ENCODE results near the gene PTCD1. TPM values are rescaled to one million over a fixed set of nuclear protein-coding genes. Genes with fewer than 3 reads are reported as not detected.
A peak's percentile ranks its signal among the peaks of the same experiment; 100 is the strongest.
"Not testable (repeated sequence)": the region's sequence is repeated elsewhere in the genome, so short reads cannot be mapped to it uniquely, and the experiment has no call there.

Gene PTCD1
- total RNA-seq, 2 experiments from 2014 or later: 5.8 to 8.9 TPM

DNA sequence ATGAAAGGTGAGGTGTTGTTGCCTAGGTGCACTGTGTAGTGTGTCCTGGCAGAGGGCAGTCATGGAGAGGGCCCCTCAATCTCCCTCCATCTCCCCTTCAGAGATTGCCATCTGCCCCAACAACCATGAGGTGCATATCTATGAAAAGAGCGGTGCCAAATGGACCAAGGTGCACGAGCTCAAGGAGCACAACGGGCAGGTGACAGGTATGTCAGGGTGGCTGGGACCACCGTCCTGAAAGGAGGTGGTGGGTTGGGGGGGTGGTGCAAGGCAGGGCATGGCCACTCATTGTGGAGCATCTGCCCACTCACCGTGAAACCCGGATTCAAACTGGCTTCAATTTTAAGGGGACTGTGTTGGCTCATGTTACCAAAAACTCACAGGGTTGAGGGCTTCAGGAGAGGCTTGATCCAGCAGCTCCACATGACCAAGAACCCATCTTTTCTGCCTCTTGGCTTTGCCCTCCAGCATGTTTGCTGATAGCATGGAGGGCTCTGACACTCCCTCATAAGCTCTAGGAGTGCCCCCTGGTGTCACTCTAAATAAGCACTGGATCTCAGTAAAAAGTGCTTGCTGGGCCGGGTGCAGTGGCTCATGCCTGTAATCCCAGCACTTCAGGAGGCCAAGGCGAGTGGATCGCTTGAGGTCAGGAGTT lies 51.9 kb downstream of the PTCD1 start:
- no peak overlapping the region for H3K4me3 Mint-ChIP-seq
- ATAC-seq: peak; percentile 79
- peak; percentile 66 for DNase-seq
- H3K9me3 Mint-ChIP-seq (ENCODE audit: low read depth): no peaks in the 10 kb centered on the region
- peak overlapping the region; percentile 43 for H3K27ac Mint-ChIP-seq
- peaks cover 42% of the 10 kb centered on the region for H3K36me3 Mint-ChIP-seq
- CTCF ChIA-PET: interaction anchor here (0.9 to 2.1 kb wide), 8 partner anchors 9 to 695 kb away, joined by 3 to 10 read pairs (median 3); partner anchors contain the start of genes BUD31, PDAP1 and ZKSCAN5
- no peaks in the 10 kb centered on the region for H3K27me3 Mint-ChIP-seq
- peaks cover 29% of the 10 kb centered on the region for H3K4me1 Mint-ChIP-seq

DNA sequence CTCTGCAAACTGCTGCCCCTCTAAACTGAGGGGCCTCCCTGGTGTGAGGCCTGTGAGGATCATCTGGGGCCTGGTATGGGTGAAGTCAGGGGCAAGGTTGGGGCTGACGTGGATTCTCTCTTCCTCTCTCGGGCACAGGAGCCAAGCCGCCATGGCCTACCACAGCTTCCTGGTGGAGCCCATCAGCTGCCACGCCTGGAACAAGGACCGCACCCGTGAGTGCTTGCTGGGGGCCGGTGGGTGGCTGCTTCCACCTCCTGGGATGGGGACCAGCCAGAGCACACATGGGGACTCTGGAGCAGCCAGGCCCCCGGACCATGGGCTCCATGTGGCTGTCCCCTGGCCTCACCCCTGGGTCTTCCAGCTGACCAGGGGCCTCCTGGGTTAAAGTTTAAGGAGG lies 53.0 kb downstream of the PTCD1 start:
- CTCF ChIA-PET: interaction anchor here (1.1 to 2.1 kb wide), 2 partner anchors 20 to 119 kb away, joined by 3 to 10 read pairs; partner anchors contain the start of gene ZKSCAN5

DNA sequence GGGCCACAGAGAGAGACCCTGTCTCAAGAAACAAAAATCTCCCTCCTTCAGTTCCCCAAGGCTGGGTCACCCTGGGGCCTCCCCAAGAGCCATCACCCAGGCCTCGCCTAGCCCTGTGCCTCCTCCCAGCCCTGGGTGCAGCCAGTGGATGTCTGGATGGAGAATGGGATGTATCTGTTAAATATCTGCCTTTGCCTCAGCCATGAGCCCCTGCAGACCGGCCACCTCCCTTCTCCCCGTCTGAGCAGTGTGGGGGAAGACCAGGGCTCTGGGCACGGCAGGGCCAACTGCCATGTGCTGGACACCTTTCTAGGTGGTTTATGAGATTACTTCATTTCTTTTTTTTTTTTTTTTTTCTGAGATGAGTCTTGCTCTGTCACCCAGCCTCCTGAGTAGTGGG lies 54.1 kb downstream of the PTCD1 start:
- Mint-ChIP-seq H3K27ac (peak overlapping the region; percentile 69), H3K4me3 (no peak overlapping the region), H3K9me3 (ENCODE audit: low read depth) (no peaks in the 10 kb centered on the region), H3K4me1 (peaks cover 40% of the 10 kb centered on the region), H3K36me3 (peaks cover 43% of the 10 kb centered on the region), H3K27me3 (no peaks in the 10 kb centered on the region)
- DNase-seq (no peak), ATAC-seq (no peak)
- CTCF ChIA-PET: no interaction called here

More for the DNA sequence above, 53.0 kb downstream of the PTCD1 start:
- ATAC-seq: no peak
- DNase-seq: no peak
- peaks cover 40% of the 10 kb centered on the region for H3K36me3 Mint-ChIP-seq
- no peaks in the 10 kb centered on the region for H3K9me3 Mint-ChIP-seq (ENCODE audit: low read depth)
- H3K27ac Mint-ChIP-seq: peak overlapping the region; percentile 28
- peaks cover 32% of the 10 kb centered on the region for H3K4me1 Mint-ChIP-seq
- no peaks in the 10 kb centered on the region for H3K27me3 Mint-ChIP-seq
- H3K4me3 Mint-ChIP-seq: no peak overlapping the region

DNA sequence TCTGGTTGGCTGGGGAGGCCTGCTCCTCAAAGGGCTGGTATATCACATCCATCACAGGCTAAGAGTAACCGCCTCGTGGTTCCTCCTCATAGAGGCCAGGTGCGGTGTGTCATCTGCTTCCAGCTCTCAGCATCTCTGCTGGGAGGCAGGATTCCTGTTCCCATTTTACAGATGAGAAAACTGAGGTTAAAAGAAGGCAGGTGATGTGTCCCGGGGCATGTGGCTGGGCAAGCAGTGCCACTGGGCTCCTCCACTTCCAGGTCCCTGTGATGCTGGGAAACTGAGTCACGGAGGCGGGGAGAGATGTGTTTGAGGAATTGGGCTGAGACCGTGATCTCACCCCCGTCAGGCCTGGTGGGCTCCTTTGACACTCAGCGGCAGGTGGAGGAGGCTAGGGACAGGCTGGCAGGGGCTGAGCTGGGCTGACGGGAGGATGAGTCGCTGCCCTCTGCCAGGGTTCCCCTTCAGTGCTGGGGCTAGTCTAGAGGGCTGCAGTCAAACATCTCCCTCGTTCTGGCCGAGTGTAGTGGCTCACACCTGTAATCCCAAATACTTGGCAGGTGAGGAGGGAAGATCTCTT lies 54.7 kb downstream of the PTCD1 start:
- H3K27me3 Mint-ChIP-seq: no peaks in the 10 kb centered on the region
- H3K4me3 Mint-ChIP-seq: no peak overlapping the region
- peaks cover 46% of the 10 kb centered on the region for H3K4me1 Mint-ChIP-seq
- peaks cover 43% of the 10 kb centered on the region for H3K36me3 Mint-ChIP-seq
- H3K9me3 Mint-ChIP-seq (ENCODE audit: low read depth): no peaks in the 10 kb centered on the region
- ATAC-seq (no peak), DNase-seq (no peak)
- peak overlapping the region; percentile 69 for H3K27ac Mint-ChIP-seq
- CTCF ChIA-PET: interaction anchor here (1.1 kb wide), 1 partner anchor 15 kb away, joined by 4 read pairs; no protein-coding TSS in a partner anchor

DNA sequence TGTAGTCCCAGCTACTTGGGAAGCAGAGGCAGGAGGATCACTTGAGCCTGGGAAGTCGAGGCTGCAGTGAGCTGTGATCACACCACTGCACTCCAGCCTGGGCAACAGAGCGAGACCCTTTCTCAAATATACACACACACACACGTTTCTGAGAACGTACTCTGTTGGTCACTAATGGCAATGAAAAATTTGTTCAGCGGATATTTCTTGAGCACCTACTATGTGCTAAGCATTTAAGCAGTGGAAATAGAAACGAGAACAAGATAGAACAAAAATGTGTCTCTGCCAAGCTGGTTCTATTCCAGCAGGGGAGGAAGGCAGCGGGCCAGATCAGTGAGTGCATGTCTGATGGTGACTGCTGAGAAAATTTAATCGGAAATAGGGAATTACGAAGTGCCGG lies 55.4 kb downstream of the PTCD1 start:
- Mint-ChIP-seq H3K27ac (peak overlapping the region; percentile 69), H3K4me1 (peaks cover 50% of the 10 kb centered on the region), H3K9me3 (ENCODE audit: low read depth) (no peaks in the 10 kb centered on the region), H3K36me3 (peaks cover 40% of the 10 kb centered on the region), H3K27me3 (no peaks in the 10 kb centered on the region), H3K4me3 (no peak overlapping the region)
- DNase-seq: no peak
- ATAC-seq: no peak
- CTCF ChIA-PET: interaction anchor here (1.1 to 1.2 kb wide), 2 partner anchors 15 to 24 kb away, joined by 3 to 4 read pairs; no protein-coding TSS in a partner anchor

DNA sequence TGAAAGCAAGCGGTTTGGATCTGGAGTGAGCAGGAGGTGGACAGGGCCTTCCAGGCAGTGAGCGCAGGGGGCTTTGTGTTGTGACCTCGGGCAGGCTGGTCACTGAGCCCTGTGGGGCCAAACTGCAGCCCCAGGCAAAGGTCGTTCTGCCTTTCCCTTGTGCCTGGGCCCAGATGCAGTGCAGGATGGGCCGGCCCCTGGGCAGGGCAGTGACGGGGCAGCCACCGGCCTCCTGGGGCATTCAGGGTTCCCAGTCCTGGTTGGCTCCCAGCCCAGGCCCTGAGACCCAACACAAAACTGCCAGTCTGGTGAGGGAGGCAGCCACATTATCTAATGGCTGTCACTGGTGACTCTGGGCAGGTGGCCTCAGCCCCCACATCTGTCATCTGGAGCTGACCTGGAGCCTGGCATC lies 56.9 kb downstream of the PTCD1 start:
- CTCF ChIA-PET: interaction anchor here (1.0 kb wide), 1 partner anchor 13 kb away, joined by 3 read pairs; no protein-coding TSS in a partner anchor
- peak overlapping the region; percentile 97 for H3K27ac Mint-ChIP-seq
- ATAC-seq: no peak

DNA sequence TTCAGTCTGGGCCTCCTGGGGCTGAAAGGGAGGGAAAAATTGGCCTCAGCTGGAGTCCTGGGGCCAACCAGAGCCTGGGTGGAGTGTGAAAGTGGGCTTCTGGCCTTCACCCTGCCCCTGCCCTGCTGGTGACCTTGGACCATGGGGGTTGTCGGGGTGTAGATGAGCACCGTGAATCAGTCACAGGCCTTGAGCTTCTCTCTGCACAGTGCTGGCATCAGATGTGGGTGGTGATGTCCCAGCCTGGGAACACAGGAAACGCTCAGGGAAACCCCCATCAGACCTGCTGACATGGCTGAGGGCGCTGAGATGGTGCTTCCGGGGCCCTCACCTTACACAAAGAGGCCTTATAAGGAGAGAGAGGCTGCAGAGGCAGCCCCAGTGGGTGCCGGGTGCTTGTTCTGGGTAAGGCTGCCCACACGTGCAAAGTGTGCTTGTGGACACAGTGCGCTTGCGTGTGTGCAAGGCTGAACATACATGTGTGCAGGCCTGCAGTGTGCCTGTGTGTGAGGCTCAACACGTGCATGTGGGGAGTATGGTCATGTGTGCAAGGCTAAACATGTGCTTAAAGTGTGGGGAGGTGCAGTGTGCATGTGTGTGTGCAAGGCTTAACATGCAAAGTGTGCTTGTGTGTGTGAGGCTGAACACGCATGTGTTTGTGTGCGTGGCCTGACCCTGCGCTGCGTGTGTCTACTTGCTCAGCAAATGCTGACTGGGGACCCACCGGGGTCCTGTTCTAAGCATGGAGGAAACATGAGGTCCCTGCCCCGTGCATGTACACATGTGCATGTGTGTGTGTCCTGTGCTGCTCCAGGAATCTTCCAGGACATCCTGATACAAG lies 57.6 kb downstream of the PTCD1 start:
- peak overlapping the region; percentile 76 for H3K4me3 Mint-ChIP-seq
- peaks cover 37% of the 10 kb centered on the region for H3K36me3 Mint-ChIP-seq
- ATAC-seq: peak; percentile 90
- peak; percentile 96 for DNase-seq
- CTCF ChIA-PET: interaction anchor here (0.6 to 1.0 kb wide), 3 partner anchors 12 to 27 kb away, joined by 3 to 6 read pairs (median 3); partner anchors contain the start of genes BUD31 and PDAP1
- peaks cover 64% of the 10 kb centered on the region for H3K4me1 Mint-ChIP-seq
- no peaks in the 10 kb centered on the region for H3K9me3 Mint-ChIP-seq (ENCODE audit: low read depth)
- no peaks in the 10 kb centered on the region for H3K27me3 Mint-ChIP-seq
- peak overlapping the region; percentile 97 for H3K27ac Mint-ChIP-seq

More for the DNA sequence above, 56.9 kb downstream of the PTCD1 start:
- no peak for DNase-seq
- Mint-ChIP-seq H3K36me3 (peaks cover 40% of the 10 kb centered on the region), H3K9me3 (ENCODE audit: low read depth) (no peaks in the 10 kb centered on the region), H3K4me3 (peak overlapping the region; percentile 76), H3K27me3 (no peaks in the 10 kb centered on the region), H3K4me1 (peaks cover 59% of the 10 kb centered on the region)

DNA sequence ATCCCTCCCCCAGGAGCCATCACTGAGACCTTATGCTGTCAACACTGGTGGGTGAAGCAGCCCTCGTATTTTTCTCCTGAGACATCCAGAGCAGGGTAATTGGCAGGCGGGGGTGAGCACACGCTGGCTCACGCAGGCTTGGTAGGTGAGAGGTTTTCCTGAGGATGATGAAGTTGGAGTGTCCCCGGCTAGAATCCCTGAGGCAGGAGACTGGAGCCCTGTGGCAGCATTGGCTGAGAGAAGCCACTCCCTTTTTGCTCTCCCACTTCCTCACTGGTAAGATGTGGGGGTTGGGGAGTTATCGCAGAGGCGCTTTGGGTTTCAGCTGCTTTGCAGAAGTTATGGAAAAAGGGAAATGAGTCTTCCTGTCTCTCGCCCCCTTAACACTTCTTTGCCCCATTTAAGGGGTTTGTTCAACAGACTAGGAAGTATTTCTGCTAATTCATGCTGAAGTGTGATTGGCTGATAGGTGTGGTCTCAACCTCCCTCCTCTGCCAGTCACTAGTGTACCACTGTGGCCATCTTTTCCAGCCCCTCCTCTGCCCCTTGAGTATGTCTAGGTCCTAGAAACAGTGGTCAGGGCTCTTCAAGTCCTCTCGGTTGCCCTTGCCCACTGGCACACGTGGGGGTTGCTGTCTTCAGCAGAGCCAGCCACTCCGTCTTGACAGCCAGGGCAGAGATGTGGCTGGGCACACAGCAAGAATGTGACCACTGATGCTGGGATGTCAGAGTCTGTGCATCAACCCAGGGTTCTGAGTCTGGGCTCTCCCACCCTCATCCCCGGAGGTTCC lies 58.4 kb downstream of the PTCD1 start:
- no peaks in the 10 kb centered on the region for H3K9me3 Mint-ChIP-seq (ENCODE audit: low read depth)

DNA sequence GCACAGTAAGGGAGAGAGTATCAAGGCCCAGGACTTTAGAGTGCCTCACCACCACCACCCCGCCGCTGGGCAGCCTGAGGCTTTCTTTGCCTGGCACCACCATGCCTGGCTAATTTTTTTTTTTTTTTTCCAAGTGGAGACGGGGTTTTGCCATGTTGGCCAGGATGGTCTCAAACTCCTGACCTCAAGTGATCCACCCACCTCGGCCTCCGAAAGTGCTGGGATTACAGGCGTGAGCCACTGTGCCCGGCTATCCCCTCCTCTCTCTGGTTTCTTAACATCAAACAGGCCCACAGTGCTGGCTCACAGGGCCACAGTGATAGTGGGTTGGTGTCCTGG lies 58.9 kb downstream of the PTCD1 start:
- not testable (repeated sequence) for H3K9me3 Mint-ChIP-seq (ENCODE audit: low read depth); ATAC-seq; DNase-seq; H3K27me3 Mint-ChIP-seq
- Mint-ChIP-seq H3K4me1 (peaks cover 61% of the 10 kb centered on the region), H3K4me3 (peak overlapping the region; percentile 76), H3K36me3 (peaks cover 35% of the 10 kb centered on the region), H3K27ac (peak overlapping the region; percentile 97)
- CTCF ChIA-PET: interaction anchor here (1.0 to 1.1 kb wide), 2 partner anchors 15 to 1794 kb away, joined by 3 to 4 read pairs; no protein-coding TSS in a partner anchor

More for the DNA sequence above, 58.4 kb downstream of the PTCD1 start:
- Mint-ChIP-seq H3K27me3 (no peaks in the 10 kb centered on the region), H3K27ac (peak overlapping the region; percentile 97), H3K4me1 (peaks cover 61% of the 10 kb centered on the region), H3K36me3 (peaks cover 35% of the 10 kb centered on the region), H3K4me3 (peak overlapping the region; percentile 76)
- DNase-seq: peak; percentile 67
- CTCF ChIA-PET: interaction anchor here (0.6 to 1.0 kb wide), 3 partner anchors 13 to 28 kb away, joined by 3 to 6 read pairs (median 3); partner anchors contain the start of genes BUD31 and PDAP1
- peak; percentile 27 for ATAC-seq

DNA sequence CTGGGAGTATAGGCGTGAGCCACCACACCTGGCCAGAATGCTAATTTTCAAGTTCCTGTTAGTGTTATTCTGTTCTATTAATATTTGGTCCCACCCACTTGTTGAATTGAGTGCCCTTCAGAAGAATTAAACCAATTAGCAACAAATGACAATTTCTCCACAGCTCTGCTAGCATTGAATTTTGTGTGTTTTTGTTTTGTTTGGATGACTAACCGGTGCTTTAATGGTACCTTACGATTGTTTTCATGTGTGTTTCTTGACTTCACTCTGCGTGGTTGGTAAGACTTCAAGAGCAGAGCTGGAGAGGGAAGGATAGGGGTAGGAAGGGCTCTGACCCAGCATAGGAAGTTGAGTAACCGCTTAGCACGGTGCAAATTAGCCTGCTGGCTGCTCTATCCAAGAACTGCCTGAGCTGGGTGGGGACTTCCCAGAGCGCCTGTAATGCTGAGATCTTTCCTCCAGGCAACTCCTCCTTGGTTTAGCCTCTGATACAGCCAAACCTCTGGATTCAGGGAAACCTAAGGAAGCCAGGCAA lies 59.5 kb downstream of the PTCD1 start:
- H3K27me3 Mint-ChIP-seq: no peaks in the 10 kb centered on the region
- DNase-seq (peak; percentile 69), ATAC-seq (no peak)
- CTCF ChIA-PET: interaction anchor here (0.8 to 1.1 kb wide), 3 partner anchors 14 to 1795 kb away, joined by 3 to 4 read pairs (median 3); partner anchors contain the start of genes BUD31 and PDAP1
- H3K9me3 Mint-ChIP-seq (ENCODE audit: low read depth): no peaks in the 10 kb centered on the region
- peaks cover 35% of the 10 kb centered on the region for H3K36me3 Mint-ChIP-seq
- peaks cover 56% of the 10 kb centered on the region for H3K4me1 Mint-ChIP-seq
- peak overlapping the region; percentile 97 for H3K27ac Mint-ChIP-seq
- peak overlapping the region; percentile 76 for H3K4me3 Mint-ChIP-seq

DNA sequence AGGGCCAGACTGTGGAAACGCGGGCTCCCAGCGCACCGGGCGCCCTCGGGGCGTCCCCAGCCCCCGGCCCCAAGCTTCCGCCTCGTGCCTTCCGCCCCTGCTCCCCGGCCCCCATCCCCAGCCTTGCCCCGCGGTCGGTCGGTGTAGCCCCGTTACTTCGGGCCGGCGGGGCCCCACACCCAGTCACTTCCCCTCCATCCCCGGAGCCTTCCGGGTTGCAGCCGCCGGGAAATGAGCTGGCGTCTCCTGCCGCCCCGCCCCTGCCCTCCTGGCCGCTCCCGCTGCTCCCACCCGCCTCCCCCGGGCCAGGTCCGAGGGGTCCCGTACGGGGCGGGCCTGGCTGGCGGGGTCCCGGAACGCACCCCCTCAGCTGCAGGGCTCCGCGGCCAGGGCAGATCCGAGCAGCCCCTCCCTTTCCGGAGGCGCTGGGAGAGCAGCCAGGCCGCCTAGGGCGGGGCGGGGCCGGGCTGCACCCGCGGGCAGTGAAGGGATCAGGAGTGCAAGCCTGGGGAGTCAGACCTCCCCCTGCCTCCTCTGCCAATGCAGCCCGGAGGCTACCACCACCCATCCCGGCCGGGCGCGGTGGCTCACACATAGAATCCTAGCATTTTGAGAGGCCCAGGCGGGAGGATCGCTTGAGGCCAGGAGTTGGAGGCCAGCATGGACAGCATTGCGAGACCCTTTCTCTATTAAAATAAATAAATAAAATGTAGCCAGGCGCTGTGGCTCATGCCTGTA lies 63.4 kb downstream of the PTCD1 start:
- Mint-ChIP-seq H3K4me1 (peaks cover 40% of the 10 kb centered on the region), H3K27ac (peak overlapping the region; percentile 77), H3K36me3 (peaks cover 22% of the 10 kb centered on the region), H3K4me3 (peak overlapping the region; percentile 79), H3K9me3 (ENCODE audit: low read depth) (no peaks in the 10 kb centered on the region), H3K27me3 (no peaks in the 10 kb centered on the region)
- ATAC-seq (peak; percentile 61), DNase-seq (peak; percentile 84)
- CTCF ChIA-PET: interaction anchor here (0.6 kb wide), 1 partner anchor 33 kb away, joined by 3 read pairs; no protein-coding TSS in a partner anchor
